Glutamatergic neuron (in vitro differentiated cells): Measurements from ENCODE around the gene FXYD2. TPM values are rescaled to one million over a fixed set of nuclear protein-coding genes. Genes with fewer than 3 reads are reported as not detected.

Experiments used
- DNase-seq: peaks from one replicate; pipeline ENCODE4 v3.0.0; 2022
- H3K27ac Mint-ChIP-seq: one replicate; pipeline ENCODE4 v1.8.0; 2020; ENCODE audit warnings: mild to moderate bottlenecking, mixed read lengths, inconsistent platforms; ENCODE audit not compliant: unreplicated experiment
- H3K27me3 Mint-ChIP-seq: one replicate; pipeline ENCODE4 v1.8.0; 2020; ENCODE audit warnings: mild to moderate bottlenecking, moderate library complexity, mixed read lengths, inconsistent platforms; ENCODE audit not compliant: unreplicated experiment
- H3K36me3 Mint-ChIP-seq: one replicate; pipeline ENCODE4 v1.8.0; 2020; ENCODE audit warnings: mild to moderate bottlenecking, mixed read lengths, inconsistent platforms; ENCODE audit not compliant: unreplicated experiment
- H3K4me1 Mint-ChIP-seq: one replicate; pipeline ENCODE4 v1.8.0; 2020; ENCODE audit warnings: mild to moderate bottlenecking, low read depth, mixed read lengths, inconsistent platforms; ENCODE audit not compliant: unreplicated experiment
- H3K4me3 Mint-ChIP-seq: one replicate; pipeline ENCODE4 v1.8.0; 2020; ENCODE audit warnings: mild to moderate bottlenecking, mixed read lengths, inconsistent platforms; ENCODE audit not compliant: unreplicated experiment
- H3K9me3 Mint-ChIP-seq: one replicate; pipeline ENCODE4 v1.8.0; 2020; ENCODE audit warnings: mild to moderate bottlenecking, moderate library complexity, mixed read lengths, inconsistent platforms; ENCODE audit not compliant: unreplicated experiment
- CTCF ChIP-seq: fragments of 200-600 bp; sonication (generic); IDR thresholded peaks from one replicate; pipeline ENCODE4 v1.5.0; 2021; ENCODE audit not compliant: partially characterized antibody, unreplicated experiment
- total RNA-seq: library from RNA; stranded (reverse); fragmentation: NEBNext Ultra II Directional; extraction: Animal tissue kit (Norgen Biotek cat#: 25700); gene quantifications from one replicate; pipeline ENCODE4 v1.2.1, GENCODE V29; 2021; ENCODE audit not compliant: unreplicated experiment

FXYD2 gene
- total RNA-seq, 1 donor from 2014 or later, result 0.44 TPM

- peaks cover 4% of the 10 kb centered on the region for H3K9me3 Mint-ChIP-seq
- H3K27me3 Mint-ChIP-seq, result peaks cover 11% of the 10 kb centered on the region
- H3K36me3 Mint-ChIP-seq, result no peaks in the 10 kb centered on the region
- H3K4me1 Mint-ChIP-seq, result peaks cover 15% of the 10 kb centered on the region
- DNase-seq, result no peak
- no peak for TF ChIP-seq CTCF
- H3K27ac Mint-ChIP-seq, result no peak overlapping the region
- H3K4me3 Mint-ChIP-seq, result no peak overlapping the region
Measured at GRCh38 chr11:117871784-117872183, 47.2 kb upstream of the FXYD2 start.

DNA sequence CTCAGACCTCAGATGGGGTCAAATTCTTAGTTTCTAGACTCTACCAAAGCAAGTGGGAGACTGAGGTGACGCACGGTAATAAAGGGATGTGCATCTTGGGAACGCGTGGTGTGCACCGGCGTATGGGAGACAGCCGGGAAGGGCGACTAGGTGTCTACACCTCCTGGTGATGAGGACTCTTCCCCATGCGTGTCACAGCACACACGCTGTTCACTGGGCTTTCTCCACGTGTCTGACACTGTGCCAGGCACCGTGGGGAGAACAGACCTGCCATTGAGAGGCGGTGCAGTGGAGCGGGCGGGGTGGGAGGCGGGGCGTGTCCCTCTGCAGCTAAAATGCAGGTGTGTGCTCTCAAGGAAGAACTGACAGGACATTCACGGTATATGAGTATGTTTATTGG lies 46.6 kb upstream of the FXYD2 start:
- no peak for TF ChIP-seq CTCF
- Mint-ChIP-seq H3K27me3 (peaks cover 10% of the 10 kb centered on the region), H3K27ac (no peak overlapping the region), H3K36me3 (no peaks in the 10 kb centered on the region), H3K9me3 (peaks cover 4% of the 10 kb centered on the region), H3K4me1 (peaks cover 15% of the 10 kb centered on the region), H3K4me3 (no peak overlapping the region)
- DNase-seq, result no peak

DNA sequence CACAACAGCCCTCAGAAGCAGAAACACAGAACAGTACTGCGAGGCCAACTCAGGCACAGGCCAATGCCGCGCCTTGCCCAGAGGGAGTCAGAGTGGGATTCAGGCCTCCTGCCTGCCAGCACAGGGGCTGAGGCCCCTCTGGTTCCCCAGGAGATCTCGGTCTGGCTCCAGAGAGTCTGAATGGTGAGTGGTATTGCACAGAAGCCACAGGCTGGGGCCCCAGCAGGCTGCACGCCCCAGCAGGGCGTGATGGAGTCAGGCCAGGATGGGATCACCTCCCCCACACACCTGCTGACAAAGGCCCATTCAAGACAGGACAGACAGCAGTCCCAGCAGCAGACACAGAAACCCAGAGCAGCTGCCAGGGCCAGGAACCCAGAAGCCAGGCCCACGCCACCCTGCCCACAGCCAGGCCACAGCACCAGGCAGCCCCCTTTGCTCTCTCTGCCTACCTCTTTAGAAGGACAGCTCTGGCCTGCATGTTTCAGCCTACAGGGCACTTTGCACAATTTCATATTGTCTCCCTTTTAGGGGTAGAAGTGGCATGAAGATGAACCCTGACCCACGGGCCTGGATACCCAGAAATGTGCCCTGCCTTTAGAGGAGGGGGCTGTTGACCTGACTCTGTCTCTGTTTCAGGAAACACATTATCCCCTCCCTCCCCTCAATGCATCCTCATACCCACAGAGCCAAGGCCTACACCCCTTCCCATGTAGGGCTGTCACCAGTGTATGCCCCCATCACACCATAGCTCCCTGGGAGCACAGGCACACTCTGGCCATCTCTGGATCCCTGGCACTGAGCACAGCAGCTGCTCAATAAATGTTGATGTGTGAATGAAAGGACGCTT lies 45.8 kb upstream of the FXYD2 start:
- peaks cover 4% of the 10 kb centered on the region for H3K9me3 Mint-ChIP-seq
- H3K36me3 Mint-ChIP-seq, result no peaks in the 10 kb centered on the region
- peaks cover 15% of the 10 kb centered on the region for H3K4me1 Mint-ChIP-seq

GRCh38 chr11:117869604-117870003 lies 45.1 kb upstream of the FXYD2 start:
- DNase-seq, result no peak
- Mint-ChIP-seq H3K36me3 (no peaks in the 10 kb centered on the region), H3K27me3 (peaks cover 4% of the 10 kb centered on the region), H3K27ac (no peak overlapping the region), H3K4me3 (no peak overlapping the region), H3K9me3 (peaks cover 2% of the 10 kb centered on the region), H3K4me1 (peaks cover 10% of the 10 kb centered on the region)
- no peak for TF ChIP-seq CTCF

More for the DNA sequence above, 45.8 kb upstream of the FXYD2 start:
- no peak for DNase-seq
- peaks cover 6% of the 10 kb centered on the region for H3K27me3 Mint-ChIP-seq
- H3K4me3 Mint-ChIP-seq, result no peak overlapping the region
- no peak for TF ChIP-seq CTCF
- no peak overlapping the region for H3K27ac Mint-ChIP-seq

DNA sequence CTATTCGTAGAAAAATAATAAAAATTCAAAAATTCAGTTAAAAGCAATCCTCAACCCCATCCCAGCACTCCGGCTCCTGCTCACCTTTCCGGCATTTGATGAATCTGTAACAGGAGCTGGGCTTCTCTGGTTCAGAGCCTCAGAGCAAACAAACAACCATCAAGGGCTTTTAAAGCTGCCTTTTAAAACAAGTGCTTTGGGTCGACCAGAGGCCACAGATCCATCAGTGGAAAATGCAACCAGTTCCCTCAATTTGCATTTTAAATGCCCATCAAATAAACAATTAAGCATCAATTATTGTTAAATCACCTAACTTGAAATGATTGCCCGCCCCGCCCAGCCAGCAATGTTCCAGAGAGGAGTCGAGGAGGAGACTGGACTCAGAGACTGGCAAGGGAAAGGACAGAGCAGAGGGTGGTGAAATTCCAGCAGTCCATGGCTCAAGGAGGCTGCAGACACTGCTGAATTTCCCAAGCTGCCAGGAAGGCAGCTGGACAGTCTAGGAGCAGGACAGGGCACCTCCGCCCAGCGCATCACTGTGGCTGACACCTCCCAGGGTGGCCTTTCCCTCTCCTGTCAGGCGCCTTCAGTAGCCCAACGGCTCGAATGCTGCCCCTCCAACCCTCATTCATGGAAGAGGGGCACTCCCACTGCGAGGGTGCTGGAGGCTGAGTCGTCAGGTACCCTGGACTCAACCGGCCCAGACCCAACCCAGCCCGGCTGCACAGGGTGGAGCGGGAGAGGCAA lies 44.4 kb upstream of the FXYD2 start:
- Mint-ChIP-seq H3K4me1 (peaks cover 10% of the 10 kb centered on the region), H3K27ac (no peak overlapping the region), H3K27me3 (peaks cover 4% of the 10 kb centered on the region), H3K4me3 (no peak overlapping the region), H3K36me3 (no peaks in the 10 kb centered on the region), H3K9me3 (peaks cover 2% of the 10 kb centered on the region)
- DNase-seq, result no peak
- no peak for TF ChIP-seq CTCF
